Pulmonary artery endothelial cell (primary cell): ENCODE measurements around the gene PTPN13. TPM values are rescaled to one million over a fixed set of nuclear protein-coding genes. Genes with fewer than 3 reads are reported as not detected.

Experiments
- DNase-seq: peaks from one replicate; pipeline ENCODE4 v3.0.0-alpha.2; 2011; ENCODE audit warnings: low read depth, low spot score
- total RNA-seq: library from RNA; depleted of rRNA; stranded (reverse); fragments of >200 nt; gene quantifications from 2 replicates; pipeline ENCODE4 v1.2.3, GENCODE V29; 2014

Gene PTPN13
- total RNA-seq, 1 donor from 2014 or later: 6.3 TPM

DNA sequence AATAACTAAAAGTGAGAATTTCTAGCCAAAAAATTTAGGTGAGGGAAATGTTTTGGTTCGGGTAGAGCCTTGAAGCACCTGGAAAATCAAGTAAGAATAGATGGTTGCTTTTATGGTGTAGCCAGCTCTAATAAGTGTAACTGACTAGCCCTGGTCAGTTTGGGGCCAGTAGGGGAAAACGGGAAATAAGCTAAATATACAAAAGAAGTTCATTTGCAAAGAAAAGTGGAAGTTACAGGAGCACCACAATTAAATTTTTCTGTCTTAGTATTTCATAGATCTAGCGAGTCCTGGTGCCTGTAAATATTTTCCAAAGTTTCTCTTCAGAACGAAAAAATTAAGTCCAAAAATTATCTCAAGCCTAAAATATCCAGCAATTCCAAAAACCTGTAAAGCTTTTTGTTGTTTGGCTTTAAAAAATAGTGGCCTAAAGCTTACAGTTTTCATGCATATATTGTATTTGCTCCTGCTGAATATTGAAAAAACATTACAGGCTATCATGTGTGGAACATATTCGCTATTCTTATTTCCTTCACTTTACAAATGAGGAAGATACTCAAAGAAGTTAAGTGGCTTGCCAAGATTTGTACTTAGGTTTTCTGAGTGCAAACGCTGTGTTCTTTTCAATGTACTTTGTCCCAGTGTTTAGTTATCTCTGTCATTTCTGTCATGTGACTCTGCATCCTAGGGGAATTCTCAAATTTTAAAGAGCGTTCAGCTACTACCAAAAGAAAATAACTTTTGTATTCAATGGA lies 7.3 kb upstream of the PTPN13 start:
- no peak for DNase-seq

DNA sequence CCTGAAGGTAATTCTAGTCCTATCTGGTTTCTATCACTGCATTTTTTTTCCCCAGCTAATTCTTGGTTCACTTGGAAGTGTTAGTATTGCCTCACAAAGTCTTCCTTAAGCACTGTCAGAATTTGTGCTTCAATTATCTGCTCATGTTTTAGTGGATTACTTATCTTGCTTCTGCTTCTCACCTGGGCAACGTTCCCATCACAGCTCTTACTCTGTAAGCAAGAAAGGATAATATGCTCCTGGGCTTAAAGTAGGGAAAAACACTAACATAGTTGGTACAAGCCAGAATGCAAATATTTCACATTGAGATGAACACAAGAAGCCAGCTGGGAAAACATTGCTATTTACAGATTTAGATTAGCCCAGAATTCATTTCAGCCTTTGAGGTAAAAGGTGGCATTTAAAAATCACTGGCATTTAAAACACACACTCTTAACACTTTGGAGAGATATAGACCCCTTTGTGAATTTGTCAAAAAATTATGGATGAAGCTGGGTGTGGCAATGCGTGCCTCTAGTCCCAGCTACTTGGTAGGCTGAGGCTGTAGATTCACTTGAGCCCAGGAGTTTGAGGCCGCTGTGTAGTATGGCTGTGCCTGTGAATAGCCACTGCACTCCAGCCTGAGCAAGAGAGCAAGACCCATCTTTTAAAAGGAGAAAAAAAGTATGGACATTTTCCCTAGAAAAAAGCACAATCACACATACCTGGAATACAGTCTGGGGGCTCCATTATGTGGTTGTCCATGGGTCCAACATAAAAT lies 6.6 kb upstream of the PTPN13 start:
- DNase-seq: no peak

DNA sequence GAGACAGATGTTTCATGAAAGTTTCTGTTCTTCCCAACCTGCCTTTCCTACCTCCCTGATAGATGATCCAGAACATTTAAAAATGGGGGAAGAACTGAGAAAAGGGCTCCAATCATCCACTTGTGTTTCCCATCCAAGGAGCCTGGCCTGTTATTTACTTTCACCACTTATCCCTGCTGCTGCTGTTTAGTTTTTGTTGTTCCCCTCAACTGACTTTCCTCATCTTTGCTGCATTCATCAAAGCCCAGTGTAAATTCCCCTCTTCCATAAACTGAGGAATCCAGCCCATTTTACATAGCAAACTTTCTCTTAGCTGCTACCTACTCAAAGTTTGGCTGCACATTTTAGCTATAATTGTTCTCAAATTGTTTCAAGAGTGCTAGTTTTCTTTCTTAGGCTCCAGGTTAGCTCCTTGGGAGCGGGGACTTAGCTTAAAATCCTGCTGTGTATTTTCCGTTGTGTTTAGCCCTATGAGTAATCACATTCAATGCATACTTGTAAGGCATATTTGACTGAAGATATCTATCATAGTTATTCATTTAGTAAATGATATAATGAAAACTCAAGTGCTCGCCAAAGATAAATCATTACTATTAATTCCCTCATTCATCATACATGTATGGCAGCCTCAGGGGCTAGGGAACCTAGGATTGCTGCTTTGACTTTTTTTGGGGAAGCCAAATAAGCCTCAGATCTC lies 1.4 kb upstream of the PTPN13 start:
- DNase-seq: no peak

DNA sequence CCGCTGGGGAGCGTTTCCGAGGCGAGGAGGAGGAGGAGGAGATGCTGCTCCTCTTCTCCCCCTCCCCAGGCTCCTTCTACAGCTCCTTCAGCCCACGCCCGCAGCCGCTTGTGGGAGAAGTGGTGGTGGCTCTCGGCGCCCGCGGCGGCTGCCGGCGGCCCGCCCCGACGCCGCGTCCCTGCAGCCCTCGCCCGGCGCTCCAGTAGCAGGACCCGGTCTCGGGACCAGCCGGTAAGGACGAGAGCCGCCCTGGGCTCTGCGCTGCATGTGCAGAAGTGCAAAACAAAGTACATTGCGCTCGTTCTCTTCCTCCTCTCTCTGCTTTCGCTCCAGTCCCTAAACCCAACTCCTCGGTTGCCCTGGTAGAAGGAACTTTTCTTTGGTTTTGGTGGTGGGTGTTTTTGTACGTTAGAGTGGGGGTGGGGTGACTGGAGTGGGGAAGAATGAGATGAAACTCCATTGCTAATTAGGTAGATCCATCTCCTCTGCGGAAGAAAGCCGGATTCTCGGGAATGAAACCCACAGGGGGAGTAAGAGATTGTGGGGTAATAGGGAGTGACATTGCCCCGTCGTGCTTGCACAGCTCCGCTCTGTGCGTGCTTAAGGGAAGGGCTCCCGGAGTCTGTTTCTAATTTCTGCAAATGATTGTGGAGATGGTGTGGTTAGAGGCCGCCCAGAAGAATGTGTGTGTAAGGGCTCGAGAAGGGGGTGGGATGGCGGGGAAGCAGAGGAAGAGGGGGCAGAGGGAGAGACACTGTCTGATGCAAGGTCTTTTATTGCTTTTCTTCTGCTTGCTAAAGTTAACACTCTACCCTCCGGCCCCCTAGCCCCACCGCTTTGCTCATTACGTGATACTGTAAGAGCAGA lies 677 bp downstream of the PTPN13 start:
- no peak for DNase-seq

DNA sequence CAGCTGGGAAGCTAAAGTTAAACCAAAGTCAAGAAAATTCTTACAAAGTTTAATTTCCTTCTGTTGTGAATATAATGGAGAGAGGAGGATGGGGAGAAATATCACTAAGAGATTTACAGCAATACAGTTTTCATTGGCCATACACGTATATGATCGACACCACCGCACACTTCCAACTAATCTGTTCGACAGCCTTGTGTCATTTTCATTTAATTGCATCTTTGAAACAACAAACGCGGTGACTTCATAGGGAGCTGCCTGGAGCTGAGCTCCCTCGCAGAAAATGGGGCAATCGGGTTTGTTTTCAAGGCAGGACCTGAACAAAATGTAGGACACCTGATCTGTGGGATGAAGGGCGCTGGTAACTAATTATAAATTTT lies 1.3 kb downstream of the PTPN13 start:
- no peak for DNase-seq

DNA sequence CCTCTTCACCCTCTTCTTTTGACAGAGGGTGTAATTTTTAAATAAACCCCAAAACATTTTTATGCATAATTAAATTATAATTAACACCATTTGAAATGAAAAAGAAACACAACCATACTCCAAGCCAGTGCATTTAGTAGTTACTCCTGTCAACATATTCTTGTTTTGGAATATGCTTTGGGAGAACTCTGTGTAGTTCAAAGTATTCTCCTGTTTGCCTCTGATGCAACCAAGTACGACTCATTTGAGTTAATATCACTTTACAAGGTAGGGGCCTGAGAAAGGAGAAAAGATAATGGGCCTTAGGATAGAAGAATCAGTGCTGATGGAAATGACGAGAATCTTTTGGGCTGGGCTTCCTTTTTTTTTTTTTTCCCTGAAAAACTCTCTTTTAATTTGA lies 2.7 kb downstream of the PTPN13 start:
- no peak for DNase-seq

DNA sequence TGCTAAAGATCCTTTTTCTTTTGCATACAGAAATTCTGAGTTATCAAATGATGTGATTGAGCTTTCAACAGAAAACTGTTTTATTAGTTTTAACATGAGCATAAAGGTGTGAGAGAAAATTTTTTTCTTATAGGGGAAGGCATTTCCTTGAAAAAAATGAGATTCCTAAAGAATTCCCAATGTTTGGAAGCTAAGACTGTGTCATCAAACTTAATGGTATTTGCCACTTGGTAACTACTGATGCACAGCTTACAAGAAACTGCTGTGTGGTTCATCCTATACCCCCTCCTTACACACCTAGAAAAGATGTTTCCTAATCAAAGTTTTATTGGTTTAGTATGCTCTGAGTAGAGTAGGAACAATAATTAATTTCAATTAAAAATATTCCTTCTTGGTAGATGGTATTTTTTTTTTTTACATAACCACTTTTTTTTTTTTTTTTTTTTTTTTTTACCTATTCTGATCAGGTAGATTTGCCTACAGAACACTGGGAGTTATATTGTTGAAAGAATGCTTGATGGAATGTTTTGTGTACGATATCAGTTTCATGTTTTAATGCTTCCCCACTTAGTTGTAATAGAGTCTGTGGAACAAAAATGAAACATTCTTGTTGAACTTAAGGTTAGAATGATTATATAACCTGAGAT lies 6.0 kb downstream of the PTPN13 start:
- no peak for DNase-seq

DNA sequence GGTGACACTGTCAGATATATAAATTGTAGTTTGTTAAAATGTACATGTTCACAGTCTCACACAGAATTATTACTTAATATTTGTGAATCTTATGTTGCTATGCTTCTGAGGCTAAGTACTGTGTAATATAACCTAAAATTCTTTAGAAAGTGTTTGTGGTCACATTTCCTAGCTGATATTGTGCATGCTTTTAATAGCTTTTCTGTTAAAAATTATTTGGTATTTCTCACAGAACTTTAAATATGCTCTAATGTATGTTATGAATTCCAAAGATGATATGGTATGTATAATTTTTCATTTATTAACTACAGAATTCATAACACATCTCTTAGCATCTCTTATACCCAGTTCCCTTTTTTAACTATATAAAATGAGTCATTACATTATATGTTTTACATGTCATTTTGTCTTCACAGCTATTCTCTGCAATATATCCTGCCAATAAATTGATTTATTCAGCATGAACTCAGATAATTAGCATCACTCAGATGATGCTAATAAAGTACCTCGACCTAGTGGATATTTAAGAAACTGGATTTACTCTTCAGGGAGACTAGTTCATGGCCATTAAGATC lies 9.3 kb downstream of the PTPN13 start:
- no peak for DNase-seq

DNA sequence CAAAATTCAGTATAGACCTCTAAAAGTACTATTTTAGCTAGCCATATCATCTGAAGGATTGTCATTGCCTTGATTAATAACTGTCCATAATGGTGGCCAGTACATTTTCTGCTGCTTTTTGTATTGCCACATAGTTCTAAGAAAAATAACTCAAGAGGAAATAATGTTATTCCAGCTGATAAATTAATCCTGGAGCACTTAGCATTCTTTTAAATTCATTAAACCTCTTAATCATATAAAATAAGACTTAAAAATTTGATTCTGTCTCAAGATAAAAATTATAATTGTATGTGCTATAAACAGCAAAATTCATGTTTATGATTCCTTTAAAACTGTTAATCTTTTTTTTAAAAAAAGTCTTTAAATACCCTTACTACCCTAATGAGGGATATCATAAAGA lies 12.7 kb downstream of the PTPN13 start:
- no peak for DNase-seq

DNA sequence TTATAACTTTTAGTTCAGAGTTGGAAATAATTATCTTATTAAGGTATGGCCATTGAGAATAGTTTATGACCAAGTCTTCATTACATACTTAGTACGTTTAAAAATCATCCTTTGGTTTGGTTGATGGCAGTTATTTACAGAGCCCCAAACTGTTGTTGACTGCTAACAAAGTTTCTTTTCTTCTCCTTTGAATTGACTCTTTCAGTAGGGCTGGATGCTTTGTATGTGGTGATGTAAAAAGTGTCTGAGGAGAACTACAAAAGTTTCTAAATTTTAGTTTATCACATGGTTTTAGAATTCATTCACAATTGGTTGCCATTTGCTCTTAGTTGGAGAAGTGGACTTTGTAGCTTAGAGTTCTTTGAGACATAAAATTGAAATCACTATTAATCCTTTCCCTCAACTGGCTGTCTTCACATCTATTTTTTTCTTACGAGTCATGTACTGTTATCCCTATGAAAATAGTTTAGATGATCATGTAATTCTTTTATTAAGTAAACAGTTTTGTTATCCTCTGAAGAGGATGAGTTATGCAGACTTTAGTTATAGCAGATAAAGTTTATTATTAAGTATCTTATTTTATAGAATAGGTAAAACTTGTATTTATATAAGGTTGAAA lies 14.8 kb downstream of the PTPN13 start:
- no peak for DNase-seq

DNA sequence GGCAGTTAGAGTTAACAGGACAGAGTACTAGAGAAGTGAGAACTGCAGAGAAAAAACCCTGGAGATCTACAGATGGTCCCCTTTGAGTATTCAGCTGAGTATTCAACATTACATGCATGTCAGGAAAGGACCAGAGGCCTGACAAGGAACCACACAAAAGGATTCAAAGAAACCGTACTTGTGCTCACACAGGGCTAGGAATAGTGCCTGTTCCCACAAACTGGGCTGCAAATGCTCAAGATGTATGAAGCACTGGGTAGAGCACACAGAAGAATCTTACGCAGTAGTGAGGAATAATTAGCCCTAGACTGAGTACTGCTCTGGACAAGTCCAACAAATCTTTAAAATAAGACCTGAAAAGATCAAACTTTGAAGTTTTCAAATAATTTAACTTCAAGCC lies 17.6 kb downstream of the PTPN13 start:
- no peak for DNase-seq

DNA sequence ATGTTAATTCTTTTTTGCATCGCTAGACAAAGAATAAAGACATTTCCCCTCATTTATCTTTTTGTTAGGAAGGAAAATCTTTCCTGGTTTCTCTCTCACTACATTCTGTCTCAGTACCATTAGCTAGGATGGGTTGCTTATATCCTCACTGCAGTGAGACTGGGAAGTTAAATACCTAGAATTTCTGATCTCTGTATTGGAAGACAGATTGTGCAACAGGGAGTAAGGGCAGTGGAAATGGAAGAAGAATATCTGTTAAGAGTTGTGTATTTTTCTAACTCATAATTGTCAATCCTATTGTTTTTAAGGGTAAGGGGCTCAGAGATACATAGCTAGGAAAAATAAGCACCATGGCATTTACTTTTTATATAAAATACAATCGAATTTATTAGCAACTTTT lies 19.6 kb downstream of the PTPN13 start:
- DNase-seq: no peak

DNA sequence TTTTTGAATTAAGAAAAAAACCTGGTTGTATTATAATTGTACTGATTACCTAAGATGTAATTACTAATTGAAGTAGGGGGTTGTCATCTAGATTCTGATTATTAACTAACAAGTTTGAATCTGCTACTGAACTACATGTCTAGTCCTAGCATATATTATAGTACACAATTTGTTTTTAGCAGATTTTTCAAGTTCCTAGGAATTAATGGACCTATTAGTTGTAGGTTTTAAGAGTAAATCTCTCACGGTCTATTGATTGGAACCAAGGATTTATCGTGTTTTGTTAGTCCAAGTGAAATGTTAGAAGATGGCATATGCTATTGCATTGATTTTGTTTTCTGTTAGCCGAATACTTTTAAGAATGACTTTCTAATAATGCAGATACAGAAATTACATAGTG lies 20.8 kb downstream of the PTPN13 start:
- DNase-seq: no peak

DNA sequence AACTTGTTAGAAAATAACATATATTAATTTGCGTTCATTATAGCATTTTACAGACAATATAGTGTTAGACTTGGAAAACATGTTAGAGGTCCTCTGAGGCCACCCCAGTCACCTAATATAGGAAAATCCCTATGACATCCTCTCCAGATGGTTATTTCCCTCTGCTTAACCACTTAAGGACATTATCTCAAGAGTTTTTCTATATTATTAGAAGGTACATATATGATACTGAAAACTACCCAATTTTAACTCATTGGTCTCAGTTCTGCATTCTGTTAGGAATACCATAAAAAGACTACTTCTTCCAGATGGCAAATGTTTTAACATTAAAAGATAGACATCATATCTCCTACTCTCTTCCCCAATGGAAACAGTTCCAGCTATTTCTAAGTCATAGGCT lies 21.4 kb downstream of the PTPN13 start:
- DNase-seq: no peak

DNA sequence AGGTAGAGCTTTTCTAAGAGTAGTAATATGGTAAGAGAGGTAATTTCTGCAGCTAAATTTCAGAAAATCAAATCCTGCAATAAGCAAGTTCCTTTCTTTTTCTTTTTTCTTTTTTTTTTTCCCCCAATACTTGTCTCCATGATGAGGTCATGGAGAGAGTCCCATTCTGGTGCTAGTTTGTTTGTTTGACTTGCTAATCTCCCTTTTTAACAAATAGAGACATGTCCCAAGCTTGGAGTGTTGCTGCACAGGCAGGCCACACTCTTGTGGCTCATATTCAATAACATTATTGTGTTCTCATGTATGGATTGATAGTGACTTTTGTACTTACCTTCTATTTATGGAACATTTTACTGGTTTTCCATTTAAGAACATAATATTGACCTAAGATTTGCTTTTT lies 25.5 kb downstream of the PTPN13 start:
- no peak for DNase-seq

DNA sequence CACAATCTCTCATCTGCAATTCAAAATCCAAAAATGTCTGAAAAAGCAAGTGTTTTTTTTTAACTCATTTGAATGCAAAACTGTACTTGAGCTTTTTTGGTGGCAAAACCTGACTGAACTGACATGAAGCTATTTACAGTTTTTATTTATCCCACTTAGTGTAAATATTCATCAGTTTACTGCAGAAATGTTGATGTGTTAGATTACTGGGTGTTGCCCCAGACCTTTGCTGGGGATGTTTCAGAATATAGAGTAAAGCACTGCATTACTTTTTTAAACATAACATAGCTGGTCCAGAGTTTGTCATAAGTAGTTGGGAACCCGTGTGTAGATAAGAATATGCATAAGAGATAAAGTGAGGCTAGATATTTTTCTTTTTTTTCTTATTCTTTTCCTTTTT lies 27.3 kb downstream of the PTPN13 start:
- no peak for DNase-seq

DNA sequence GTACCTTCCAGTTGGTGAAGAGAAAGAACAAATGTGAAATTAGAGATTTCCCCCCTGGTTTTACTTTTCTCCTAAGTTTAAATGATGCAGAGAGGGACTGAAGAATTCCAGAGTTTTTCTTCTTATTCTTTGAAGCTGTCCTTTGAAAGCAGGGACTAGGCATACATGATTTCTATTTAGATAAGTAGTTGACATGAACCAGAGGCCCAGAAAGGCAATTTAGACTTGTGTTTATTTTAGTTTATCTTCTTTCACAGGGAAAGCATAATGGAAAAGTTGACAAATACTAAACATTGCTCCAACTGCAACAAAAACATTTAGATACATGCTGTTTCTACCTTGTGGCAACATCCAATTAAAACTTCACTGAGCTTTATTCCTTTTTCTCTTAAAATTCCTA lies 32.0 kb downstream of the PTPN13 start:
- DNase-seq: no peak

DNA sequence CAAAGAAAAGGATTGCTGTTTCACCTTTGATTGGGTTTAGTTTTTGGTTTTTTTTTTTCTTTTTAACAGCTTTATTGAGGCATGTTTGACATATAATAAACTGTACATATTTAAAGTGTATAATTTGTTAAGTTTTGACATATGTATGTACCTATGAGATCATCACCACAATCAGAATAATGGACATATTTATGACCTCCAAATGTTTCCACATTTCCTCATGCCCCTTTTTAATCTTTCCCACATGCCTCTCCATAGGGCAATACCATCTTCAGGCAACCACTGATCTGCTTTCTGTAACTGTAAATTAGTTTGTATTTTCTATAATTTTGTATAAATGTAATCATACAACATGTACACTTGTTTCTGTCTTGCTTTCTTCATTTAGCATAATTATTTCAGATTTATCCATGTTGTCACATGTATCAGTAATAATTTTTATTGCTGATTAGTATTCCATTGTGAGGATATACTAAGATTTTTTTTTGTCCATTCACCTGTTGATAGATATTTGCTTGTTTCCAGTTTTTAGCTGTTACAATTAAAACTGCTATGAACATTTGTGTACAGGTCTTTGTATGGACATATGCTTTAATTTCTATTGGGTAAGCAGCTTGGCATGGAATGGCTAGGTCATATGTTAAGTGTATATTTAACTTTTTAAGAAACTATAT lies 33.5 kb downstream of the PTPN13 start:
- no peak for DNase-seq

DNA sequence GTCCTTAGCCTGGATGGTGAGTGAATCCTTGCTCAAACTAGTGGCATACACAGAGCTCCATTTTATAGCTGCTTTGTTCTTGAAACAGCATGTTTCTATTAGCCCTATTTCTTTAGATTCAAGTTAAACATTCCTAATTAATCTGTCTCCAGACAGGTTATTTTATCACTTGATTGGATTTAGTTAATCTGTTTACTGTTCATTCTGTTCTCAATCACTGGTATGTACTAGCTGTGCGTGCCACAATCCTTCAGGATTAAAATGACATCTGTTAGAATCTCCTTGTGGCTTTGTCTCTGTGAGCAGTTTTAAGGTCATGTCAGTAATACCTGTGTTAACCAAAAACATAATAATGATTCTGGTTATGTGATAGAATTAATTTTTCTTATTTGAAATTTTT lies 36.5 kb downstream of the PTPN13 start:
- no peak for DNase-seq

DNA sequence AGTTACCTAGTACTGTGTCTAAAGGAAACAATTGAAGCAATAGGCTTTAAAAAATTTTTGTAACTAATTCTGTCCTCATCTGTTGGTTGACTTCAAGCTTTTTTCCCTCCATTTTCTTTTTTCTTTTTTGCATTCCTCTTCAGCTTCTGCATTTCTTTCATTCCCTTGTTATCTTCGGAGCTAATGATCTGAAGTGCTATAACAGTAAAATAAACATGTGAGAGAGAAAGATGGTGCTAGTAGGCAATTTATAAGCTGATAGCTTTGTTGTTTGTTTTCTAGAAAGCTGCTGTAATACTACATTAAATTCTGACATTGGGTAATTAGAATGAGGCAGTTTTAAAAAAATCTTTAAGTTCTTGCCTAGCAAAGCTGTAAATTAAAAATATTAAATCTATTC lies 37.1 kb downstream of the PTPN13 start:
- DNase-seq: no peak
